ENCODE measurements around the gene ACAP2.
"Not testable (repeated sequence)": the region's sequence is repeated elsewhere in the genome, so short reads cannot be mapped to it uniquely, and the experiment has no call there.

ACAP2 gene

GRCh38 chr3:195425849-195426248 lies 17.0 kb downstream of the ACAP2 start:
- peak overlapping the region; percentile 1 for H3K4me3 Mint-ChIP-seq
- ATAC-seq (replicated peaks): peak; percentile 33
- no peak for DNase-seq
- peak overlapping the region in 1 of 2 donors; percentile 0 for H3K27ac Mint-ChIP-seq
- H3K36me3 Mint-ChIP-seq (ENCODE audit: insufficient read depth): peaks cover 4% of the 10 kb centered on the region
- H3K27me3 Mint-ChIP-seq: no peaks in the 10 kb centered on the region
- peaks cover 34 to 61% of the 10 kb centered on the region in 2 donors for H3K4me1 Mint-ChIP-seq (ENCODE audit: low read depth in 2 of 2)
- H3K9me3 Mint-ChIP-seq: no peaks in the 10 kb centered on the region

GRCh38 chr3:195423818-195424217 lies 19.0 kb downstream of the ACAP2 start:
- H3K4me3 Mint-ChIP-seq: no peak overlapping the region
- H3K27me3 Mint-ChIP-seq: no peaks in the 10 kb centered on the region
- ATAC-seq (replicated peaks) (no peak), DNase-seq (no peak)
- H3K36me3 Mint-ChIP-seq (ENCODE audit: insufficient read depth): peaks cover 4% of the 10 kb centered on the region
- H3K27ac Mint-ChIP-seq: no peak overlapping the region
- no peaks in the 10 kb centered on the region for H3K9me3 Mint-ChIP-seq
- peaks cover 32 to 52% of the 10 kb centered on the region in 2 donors for H3K4me1 Mint-ChIP-seq (ENCODE audit: low read depth in 2 of 2)

- DNase-seq (no peak), ATAC-seq (replicated peaks) (no peak)
- Mint-ChIP-seq H3K4me1 (ENCODE audit: low read depth in 2 of 2) (peaks cover 38 to 45% of the 10 kb centered on the region in 2 donors), H3K27ac (no peak overlapping the region), H3K4me3 (no peak overlapping the region), H3K27me3 (no peaks in the 10 kb centered on the region), H3K9me3 (no peaks in the 10 kb centered on the region), H3K36me3 (ENCODE audit: insufficient read depth) (peaks cover 7% of the 10 kb centered on the region)
Measured at GRCh38 chr3:195421400-195421799, 21.4 kb downstream of the ACAP2 start.

GRCh38 chr3:195416795-195417194 lies 26.0 kb downstream of the ACAP2 start:
- peaks cover 44 to 46% of the 10 kb centered on the region in 2 donors for H3K4me1 Mint-ChIP-seq (ENCODE audit: low read depth in 2 of 2)

GRCh38 chr3:195411836-195412235 lies 31.0 kb downstream of the ACAP2 start:
- Mint-ChIP-seq H3K27me3 (no peaks in the 10 kb centered on the region), H3K4me1 (ENCODE audit: low read depth in 2 of 2) (peaks cover 39 to 55% of the 10 kb centered on the region in 2 donors), H3K9me3 (no peaks in the 10 kb centered on the region), H3K27ac (no peak overlapping the region), H3K36me3 (ENCODE audit: insufficient read depth) (peaks cover 18% of the 10 kb centered on the region), H3K4me3 (no peak overlapping the region)
- ATAC-seq (replicated peaks) (no peak), DNase-seq (no peak)

More at GRCh38 chr3:195416795-195417194, 26.0 kb downstream of the ACAP2 start:
- H3K4me3 Mint-ChIP-seq: no peak overlapping the region
- ATAC-seq (replicated peaks) (no peak), DNase-seq (no peak)
- H3K36me3 Mint-ChIP-seq (ENCODE audit: insufficient read depth): peaks cover 12% of the 10 kb centered on the region
- no peaks in the 10 kb centered on the region for H3K9me3 Mint-ChIP-seq
- no peaks in the 10 kb centered on the region for H3K27me3 Mint-ChIP-seq
- H3K27ac Mint-ChIP-seq: peak overlapping the region in 1 of 2 donors; percentile 7

- ATAC-seq (replicated peaks) (no peak), DNase-seq (no peak)
- Mint-ChIP-seq H3K4me1 (ENCODE audit: low read depth in 2 of 2) (peaks cover 38 to 61% of the 10 kb centered on the region in 2 donors), H3K36me3 (ENCODE audit: insufficient read depth) (peaks cover 12% of the 10 kb centered on the region), H3K4me3 (no peak overlapping the region), H3K27ac (no peak overlapping the region), H3K9me3 (no peaks in the 10 kb centered on the region), H3K27me3 (no peaks in the 10 kb centered on the region)
Measured at GRCh38 chr3:195410546-195410945, 32.3 kb downstream of the ACAP2 start.

GRCh38 chr3:195407531-195408409 lies 35.0 kb downstream of the ACAP2 start:
- no peaks in the 10 kb centered on the region for H3K9me3 Mint-ChIP-seq
- ATAC-seq (replicated peaks) (no peak), DNase-seq (no peak)
- H3K4me3 Mint-ChIP-seq: peak overlapping the region in 1 of 2 donors; percentile 30
- peak overlapping the region in 1 of 2 donors; percentile 42 for H3K27ac Mint-ChIP-seq
- H3K27me3 Mint-ChIP-seq: no peaks in the 10 kb centered on the region
- peaks cover 12% of the 10 kb centered on the region for H3K36me3 Mint-ChIP-seq (ENCODE audit: insufficient read depth)
- H3K4me1 Mint-ChIP-seq (ENCODE audit: low read depth in 2 of 2): peaks cover 28 to 49% of the 10 kb centered on the region in 2 donors

GRCh38 chr3:195405651-195406050 lies 37.2 kb downstream of the ACAP2 start:
- no peak for DNase-seq
- Mint-ChIP-seq H3K9me3 (no peaks in the 10 kb centered on the region), H3K36me3 (ENCODE audit: insufficient read depth) (peaks cover 4% of the 10 kb centered on the region), H3K27ac (peak overlapping the region in 1 of 2 donors; percentile 47), H3K4me3 (no peak overlapping the region), H3K4me1 (ENCODE audit: low read depth in 2 of 2) (peaks cover 35 to 45% of the 10 kb centered on the region in 2 donors), H3K27me3 (no peaks in the 10 kb centered on the region)
- ATAC-seq (replicated peaks): no peak

GRCh38 chr3:195403841-195404408 lies 38.9 kb downstream of the ACAP2 start:
- no peaks in the 10 kb centered on the region for H3K9me3 Mint-ChIP-seq
- no peaks in the 10 kb centered on the region for H3K27me3 Mint-ChIP-seq
- DNase-seq (no peak), ATAC-seq (replicated peaks) (no peak)
- peaks cover 28 to 38% of the 10 kb centered on the region in 2 donors for H3K4me1 Mint-ChIP-seq (ENCODE audit: low read depth in 2 of 2)
- H3K4me3 Mint-ChIP-seq: no peak overlapping the region
- peaks cover 8% of the 10 kb centered on the region for H3K36me3 Mint-ChIP-seq (ENCODE audit: insufficient read depth)
- no peak overlapping the region for H3K27ac Mint-ChIP-seq

- H3K36me3 Mint-ChIP-seq (ENCODE audit: insufficient read depth): peaks cover 4% of the 10 kb centered on the region
- H3K4me3 Mint-ChIP-seq: no peak overlapping the region
- DNase-seq: no peak
- no peak overlapping the region for H3K27ac Mint-ChIP-seq
- ATAC-seq (replicated peaks): no peak
- H3K9me3 Mint-ChIP-seq: no peaks in the 10 kb centered on the region
- peaks cover 25 to 38% of the 10 kb centered on the region in 2 donors for H3K4me1 Mint-ChIP-seq (ENCODE audit: low read depth in 2 of 2)
- H3K27me3 Mint-ChIP-seq: no peaks in the 10 kb centered on the region
Measured at GRCh38 chr3:195403244-195403643, 39.6 kb downstream of the ACAP2 start.

GRCh38 chr3:195401943-195402342 lies 40.9 kb downstream of the ACAP2 start:
- no peaks in the 10 kb centered on the region for H3K9me3 Mint-ChIP-seq
- H3K36me3 Mint-ChIP-seq (ENCODE audit: insufficient read depth): peaks cover 4% of the 10 kb centered on the region
- ATAC-seq (replicated peaks) (no peak), DNase-seq (no peak)
- H3K27me3 Mint-ChIP-seq: no peaks in the 10 kb centered on the region
- peak overlapping the region in 1 of 2 donors; percentile 21 for H3K4me3 Mint-ChIP-seq
- H3K27ac Mint-ChIP-seq: no peak overlapping the region
- peaks cover 28 to 42% of the 10 kb centered on the region in 2 donors for H3K4me1 Mint-ChIP-seq (ENCODE audit: low read depth in 2 of 2)

GRCh38 chr3:195398460-195398859 lies 44.4 kb downstream of the ACAP2 start:
- H3K27me3 Mint-ChIP-seq; H3K9me3 Mint-ChIP-seq; ATAC-seq (replicated peaks); DNase-seq; H3K4me3 Mint-ChIP-seq; H3K36me3 Mint-ChIP-seq (ENCODE audit: insufficient read depth): not testable (repeated sequence)
- H3K4me1 Mint-ChIP-seq (ENCODE audit: low read depth in 2 of 2): peaks cover 28 to 32% of the 10 kb centered on the region in 2 donors
- H3K27ac Mint-ChIP-seq: peak overlapping the region in 1 of 2 donors; percentile 75

- no peak for DNase-seq
- no peaks in the 10 kb centered on the region for H3K27me3 Mint-ChIP-seq
- no peaks in the 10 kb centered on the region for H3K9me3 Mint-ChIP-seq
- H3K4me1 Mint-ChIP-seq (ENCODE audit: low read depth in 2 of 2): peaks cover 33 to 41% of the 10 kb centered on the region in 2 donors
- no peak overlapping the region for H3K4me3 Mint-ChIP-seq
- no peak for ATAC-seq (replicated peaks)
- peaks cover 4% of the 10 kb centered on the region for H3K36me3 Mint-ChIP-seq (ENCODE audit: insufficient read depth)
- H3K27ac Mint-ChIP-seq: peak overlapping the region in 1 of 2 donors; percentile 55
Measured at GRCh38 chr3:195397524-195397923, 45.3 kb downstream of the ACAP2 start.

All from effector memory CD8-positive, alpha-beta T cell (primary cell).